ENCODE measurements around the gene PDCL3.

DNA sequence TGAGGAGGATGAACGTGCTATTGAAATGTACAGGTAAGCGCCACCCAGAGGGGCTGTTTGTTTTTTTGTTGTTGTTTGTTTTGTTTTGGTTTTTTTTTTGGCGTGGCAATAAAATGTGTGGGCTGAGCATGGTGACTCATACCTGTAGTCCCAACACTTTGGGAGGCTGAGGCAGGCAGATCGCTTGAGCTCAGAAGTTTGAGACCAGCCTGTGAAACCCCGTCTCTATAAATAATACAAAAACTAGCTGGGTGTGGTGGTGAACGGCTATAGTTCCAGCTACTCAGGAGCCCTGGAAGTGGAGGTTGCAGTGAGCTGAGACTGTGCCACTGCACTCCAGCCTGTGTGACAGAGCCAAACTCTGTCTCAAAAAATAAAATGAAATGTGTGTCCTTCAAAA, 6.2 kb downstream of the PDCL3 start:
- TF ChIP-seq, protein P1, sequence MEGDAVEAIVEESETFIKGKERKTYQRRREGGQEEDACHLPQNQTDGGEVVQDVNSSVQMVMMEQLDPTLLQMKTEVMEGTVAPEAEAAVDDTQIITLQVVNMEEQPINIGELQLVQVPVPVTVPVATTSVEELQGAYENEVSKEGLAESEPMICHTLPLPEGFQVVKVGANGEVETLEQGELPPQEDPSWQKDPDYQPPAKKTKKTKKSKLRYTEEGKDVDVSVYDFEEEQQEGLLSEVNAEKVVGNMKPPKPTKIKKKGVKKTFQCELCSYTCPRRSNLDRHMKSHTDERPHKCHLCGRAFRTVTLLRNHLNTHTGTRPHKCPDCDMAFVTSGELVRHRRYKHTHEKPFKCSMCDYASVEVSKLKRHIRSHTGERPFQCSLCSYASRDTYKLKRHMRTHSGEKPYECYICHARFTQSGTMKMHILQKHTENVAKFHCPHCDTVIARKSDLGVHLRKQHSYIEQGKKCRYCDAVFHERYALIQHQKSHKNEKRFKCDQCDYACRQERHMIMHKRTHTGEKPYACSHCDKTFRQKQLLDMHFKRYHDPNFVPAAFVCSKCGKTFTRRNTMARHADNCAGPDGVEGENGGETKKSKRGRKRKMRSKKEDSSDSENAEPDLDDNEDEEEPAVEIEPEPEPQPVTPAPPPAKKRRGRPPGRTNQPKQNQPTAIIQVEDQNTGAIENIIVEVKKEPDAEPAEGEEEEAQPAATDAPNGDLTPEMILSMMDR (IDR thresholded peaks at IDR 0.05) = no peak
- TF ChIP-seq EZH2 (IDR thresholded peaks at IDR 0.05) = no peak
